ENCODE data around the gene SLC9A1. TPM values are rescaled to one million over a fixed set of nuclear protein-coding genes. Genes with fewer than 3 reads are reported as not detected.

The SLC9A1 gene
- total RNA-seq, 6 experiments from 2014 or later = 1.7 to 4.3 (median 3.0) TPM

- Histone ChIP-seq H3K9me3 (no peaks in the 10 kb centered on the region), H3K4me3 (no peak overlapping the region), H3K4me1 (peaks cover 0 to 6% (median 0%) of the 10 kb centered on the region in 4 donors), H3K27ac (no peak overlapping the region), H3K36me3 (peaks cover 0 to 3% (median 0%) of the 10 kb centered on the region in 4 donors), H3K27me3 (no peaks in the 10 kb centered on the region)
- WGBS (ENCODE audit: insufficient coverage, low coverage, low lambda C conversion rate, missing lambda C conversion rate) = 0% methylated on average over 1 of the region's 15 CpGs
- no peak for TF ChIP-seq POLR2A (IDR thresholded peaks at IDR 0.05)
- peak; percentile 96 to 97 (median 96) for TF ChIP-seq CTCF (IDR thresholded peaks at IDR 0.05)
- intact Hi-C loops (cut with DNase I) = loop anchor here (5.0 to 10.0 kb wide), 4 partner anchors 52 to 184 kb away; partner anchors contain the start of gene SLC9A1 (in 1 of the 2)
- DNase-seq (peak; percentile 72 to 82 (median 77)), ATAC-seq (peak; percentile 80 to 91 (median 85))
These were observed 52.0 kb downstream of the SLC9A1 start for GRCh38 chr1:27102707-27103468.

- no peak overlapping the region for H3K27ac ChIP-seq
- H3K27me3 ChIP-seq = no peaks in the 10 kb centered on the region
- peaks cover 0 to 3% (median 0%) of the 10 kb centered on the region in 4 donors for H3K36me3 ChIP-seq
- intact Hi-C loops (cut with DNase I) = loop anchor here (5.0 to 10.0 kb wide), 4 partner anchors 53 to 185 kb away; partner anchors contain the start of gene SLC9A1 (in 1 of the 2)
- ATAC-seq (no peak), DNase-seq (peak in 1 of 3 donors; percentile 42)
- peaks cover 0 to 6% (median 0%) of the 10 kb centered on the region in 4 donors for H3K4me1 ChIP-seq
- no peak for TF ChIP-seq CTCF (IDR thresholded peaks at IDR 0.05)
- no peaks in the 10 kb centered on the region for H3K9me3 ChIP-seq
- no CpG with 5 or more reads among the region's 17 CpGs for WGBS (ENCODE audit: insufficient coverage, low coverage, low lambda C conversion rate, missing lambda C conversion rate)
- no peak overlapping the region for H3K4me3 ChIP-seq
These were observed 52.7 kb downstream of the SLC9A1 start for GRCh38 chr1:27102134-27102706.

GRCh38 chr1:27101696-27102095, 53.2 kb downstream of the SLC9A1 start:
- ATAC-seq (no peak), DNase-seq (no peak)
- Histone ChIP-seq H3K4me3 (no peak overlapping the region), H3K27ac (no peak overlapping the region), H3K36me3 (peaks cover 0 to 3% (median 0%) of the 10 kb centered on the region in 4 donors), H3K4me1 (peaks cover 0 to 6% (median 0%) of the 10 kb centered on the region in 4 donors), H3K27me3 (no peaks in the 10 kb centered on the region), H3K9me3 (no peaks in the 10 kb centered on the region)
- TF ChIP-seq CTCF (IDR thresholded peaks at IDR 0.05) = no peak
- TF ChIP-seq POLR2A (IDR thresholded peaks at IDR 0.05) = no peak
- 100% methylated on average over 2 of the region's 15 CpGs for WGBS (ENCODE audit: insufficient coverage, low coverage, low lambda C conversion rate, missing lambda C conversion rate)
- intact Hi-C loops (cut with DNase I) = loop anchor here (5.0 to 10.0 kb wide), 4 partner anchors 53 to 186 kb away; partner anchors contain the start of gene SLC9A1 (in 1 of the 2)

- Histone ChIP-seq H3K36me3 (peaks cover 0 to 3% (median 0%) of the 10 kb centered on the region in 4 donors), H3K9me3 (no peaks in the 10 kb centered on the region), H3K4me1 (peaks cover 0 to 6% (median 0%) of the 10 kb centered on the region in 4 donors), H3K27me3 (no peaks in the 10 kb centered on the region), H3K4me3 (no peak overlapping the region), H3K27ac (no peak overlapping the region)
- TF ChIP-seq POLR2A (IDR thresholded peaks at IDR 0.05) (no peak), CTCF (IDR thresholded peaks at IDR 0.05) (no peak)
- WGBS (ENCODE audit: insufficient coverage, low coverage, low lambda C conversion rate, missing lambda C conversion rate) = no CpG with 5 or more reads among the region's 11 CpGs
- DNase-seq (no peak), ATAC-seq (no peak)
- intact Hi-C loops (cut with DNase I) = loop anchor here (5.0 to 10.0 kb wide), 4 partner anchors 54 to 186 kb away; partner anchors contain the start of gene SLC9A1 (in 1 of the 2)
These were observed 53.9 kb downstream of the SLC9A1 start for GRCh38 chr1:27101054-27101491.

All from right lobe of liver (tissue), 6 donors.